Bronchial epithelial cell (primary cell): ENCODE data around the gene TRIM71. TPM values are rescaled to one million over a fixed set of nuclear protein-coding genes. Genes with fewer than 3 reads are reported as not detected.

Experiments
- DNase-seq: peaks from one replicate; pipeline ENCODE4 v3.0.0-alpha.2; 2010; ENCODE audit warnings: low read depth
- FAIRE-seq: peaks from 2 replicates; lab custom pipeline; 2011; peaks lifted over from hg19 to GRCh38; lab: Jason Lieb, UNC
- H3K27me3 ChIP-seq: 2 replicates; pipeline ENCODE4 v1.5.1; 2011; ENCODE audit warnings: low read length; ENCODE audit not compliant: control insufficient read depth, insufficient read depth
- H3K36me3 ChIP-seq: 2 replicates; pipeline ENCODE4 v1.5.1; 2011; ENCODE audit warnings: low read length; ENCODE audit not compliant: control insufficient read depth, insufficient read depth
- H3K4me3 ChIP-seq: 2 replicates; pipeline ENCODE4 v1.5.1; 2011; ENCODE audit warnings: mild to moderate bottlenecking, low read depth, low read length, control low read depth
- total RNA-seq: library from RNA; depleted of rRNA; stranded (reverse); fragments of >200 nt; gene quantifications from 2 replicates; pipeline ENCODE4 v1.2.1, GENCODE V29; 2014
- TF ChIP-seq, protein P1 (sequence below): IDR thresholded peaks from 2 replicates; pipeline ENCODE4 v1.5.1; 2011; ENCODE audit warnings: mild to moderate bottlenecking, moderate library complexity, low read length, control low read depth, inconsistent platforms; ENCODE audit not compliant: insufficient read depth, severe bottlenecking

TRIM71 gene
- total RNA-seq, 1 donor from 2014 or later: not detected

DNA sequence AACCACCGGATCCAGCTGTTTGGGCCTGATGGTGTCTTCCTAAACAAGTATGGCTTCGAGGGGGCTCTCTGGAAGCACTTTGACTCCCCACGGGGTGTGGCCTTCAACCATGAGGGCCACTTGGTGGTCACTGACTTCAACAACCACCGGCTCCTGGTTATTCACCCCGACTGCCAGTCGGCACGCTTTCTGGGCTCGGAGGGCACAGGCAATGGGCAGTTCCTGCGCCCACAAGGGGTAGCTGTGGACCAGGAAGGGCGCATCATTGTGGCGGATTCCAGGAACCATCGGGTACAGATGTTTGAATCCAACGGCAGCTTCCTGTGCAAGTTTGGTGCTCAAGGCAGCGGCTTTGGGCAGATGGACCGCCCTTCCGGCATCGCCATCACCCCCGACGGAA, 73.6 kb downstream of the TRIM71 start:
- DNase-seq (no peak), FAIRE-seq (no peak)
- Histone ChIP-seq H3K4me3 (no peak overlapping the region), H3K27me3 (peaks cover 4% of the 10 kb centered on the region), H3K36me3 (no peaks in the 10 kb centered on the region)
- TF ChIP-seq, protein P1, sequence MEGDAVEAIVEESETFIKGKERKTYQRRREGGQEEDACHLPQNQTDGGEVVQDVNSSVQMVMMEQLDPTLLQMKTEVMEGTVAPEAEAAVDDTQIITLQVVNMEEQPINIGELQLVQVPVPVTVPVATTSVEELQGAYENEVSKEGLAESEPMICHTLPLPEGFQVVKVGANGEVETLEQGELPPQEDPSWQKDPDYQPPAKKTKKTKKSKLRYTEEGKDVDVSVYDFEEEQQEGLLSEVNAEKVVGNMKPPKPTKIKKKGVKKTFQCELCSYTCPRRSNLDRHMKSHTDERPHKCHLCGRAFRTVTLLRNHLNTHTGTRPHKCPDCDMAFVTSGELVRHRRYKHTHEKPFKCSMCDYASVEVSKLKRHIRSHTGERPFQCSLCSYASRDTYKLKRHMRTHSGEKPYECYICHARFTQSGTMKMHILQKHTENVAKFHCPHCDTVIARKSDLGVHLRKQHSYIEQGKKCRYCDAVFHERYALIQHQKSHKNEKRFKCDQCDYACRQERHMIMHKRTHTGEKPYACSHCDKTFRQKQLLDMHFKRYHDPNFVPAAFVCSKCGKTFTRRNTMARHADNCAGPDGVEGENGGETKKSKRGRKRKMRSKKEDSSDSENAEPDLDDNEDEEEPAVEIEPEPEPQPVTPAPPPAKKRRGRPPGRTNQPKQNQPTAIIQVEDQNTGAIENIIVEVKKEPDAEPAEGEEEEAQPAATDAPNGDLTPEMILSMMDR: no peak

DNA sequence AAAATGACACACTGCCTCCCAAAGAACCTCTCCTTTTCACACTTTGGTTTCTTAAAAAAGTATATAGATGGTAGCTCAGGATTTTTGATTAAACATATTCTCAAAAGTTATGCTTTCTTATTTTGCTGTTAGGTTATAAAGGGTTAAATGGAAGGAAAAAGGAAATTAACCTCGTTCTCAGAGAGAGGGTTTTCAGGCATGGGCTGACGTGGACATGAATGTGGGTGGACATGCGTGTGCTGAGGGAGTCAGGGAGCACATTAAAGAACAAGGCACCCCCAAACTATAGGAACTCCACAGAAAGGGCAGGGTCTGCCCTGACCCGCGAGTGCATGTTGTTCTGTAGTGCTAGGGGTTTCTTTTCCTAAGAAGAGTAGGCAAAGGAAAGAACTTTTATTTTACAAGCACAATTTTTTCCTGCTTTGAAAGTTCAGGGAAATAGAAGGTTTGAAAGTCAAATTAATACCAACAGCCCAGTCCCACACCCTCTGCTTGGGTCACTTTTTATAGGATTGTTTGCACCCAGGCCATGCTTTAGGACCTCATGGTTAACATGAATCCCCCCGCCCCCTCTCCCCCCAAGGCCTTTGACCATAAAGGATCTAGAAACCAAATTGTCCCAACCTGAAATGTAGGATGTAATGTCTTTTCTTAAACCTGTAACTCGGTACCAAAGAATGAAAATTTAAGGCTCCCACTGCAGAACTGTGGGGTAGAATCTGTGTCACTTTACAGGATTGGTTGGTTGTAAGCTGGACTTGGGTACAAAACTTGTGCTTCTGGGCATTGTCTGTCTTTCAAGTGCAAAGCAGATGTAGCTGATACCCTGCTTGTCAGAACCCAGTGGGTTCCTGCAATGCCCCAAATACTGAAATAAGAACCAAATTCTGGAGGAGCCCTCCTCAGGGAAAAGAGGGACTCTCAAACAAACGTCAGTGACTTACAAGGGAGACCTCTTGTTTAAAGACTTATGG, 75.1 kb downstream of the TRIM71 start:
- H3K4me3 ChIP-seq: no peak overlapping the region
- TF ChIP-seq, protein P1: no peak
- no peaks in the 10 kb centered on the region for H3K36me3 ChIP-seq
- no peak for DNase-seq
- no peak for FAIRE-seq
- peaks cover 4% of the 10 kb centered on the region for H3K27me3 ChIP-seq

DNA sequence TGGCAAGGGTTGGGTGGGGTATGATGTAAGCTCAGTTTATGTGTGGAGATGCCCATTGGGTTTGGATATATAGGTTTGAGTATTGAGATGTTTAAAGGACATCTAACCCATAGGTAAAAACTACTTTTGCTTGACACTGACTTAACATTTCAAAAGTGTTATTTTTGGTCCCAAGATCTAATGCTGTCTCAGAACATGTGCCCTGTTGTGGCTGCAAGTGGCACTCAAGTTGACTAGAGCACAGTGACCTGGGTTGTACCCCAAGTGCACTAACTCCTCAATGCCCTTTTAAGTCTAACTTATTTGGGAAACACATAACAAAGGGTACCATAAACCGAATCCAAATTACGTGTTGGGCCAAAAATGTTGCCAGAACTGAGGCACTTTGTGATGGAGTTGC, 77.2 kb downstream of the TRIM71 start:
- H3K4me3 ChIP-seq: no peak overlapping the region
- H3K27me3 ChIP-seq: peaks cover 4% of the 10 kb centered on the region
- no peak for FAIRE-seq
- no peaks in the 10 kb centered on the region for H3K36me3 ChIP-seq
- no peak for DNase-seq
- TF ChIP-seq, protein P1: no peak

DNA sequence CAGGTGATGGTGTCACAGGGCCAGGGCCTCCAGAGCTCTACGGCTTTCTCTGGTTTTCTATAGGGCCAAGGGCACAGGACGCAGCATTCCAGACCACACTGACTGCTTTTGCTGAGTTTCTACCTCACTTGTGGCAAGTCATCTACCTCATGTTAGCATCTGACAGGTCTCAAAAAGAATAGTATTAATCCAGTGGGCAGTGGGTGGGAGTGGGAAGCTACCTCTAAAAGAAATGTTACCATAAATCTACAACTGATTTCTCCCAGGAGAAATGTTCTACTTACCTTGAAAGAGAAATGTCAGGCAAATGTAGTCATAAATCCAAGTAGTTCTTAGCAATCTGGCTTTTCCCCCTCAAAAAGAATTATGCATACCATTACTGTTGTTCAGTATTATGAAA, 77.9 kb downstream of the TRIM71 start:
- TF ChIP-seq, protein P1: no peak
- no peak for FAIRE-seq
- peaks cover 4% of the 10 kb centered on the region for H3K27me3 ChIP-seq
- H3K4me3 ChIP-seq: no peak overlapping the region
- no peak for DNase-seq
- H3K36me3 ChIP-seq: no peaks in the 10 kb centered on the region

DNA sequence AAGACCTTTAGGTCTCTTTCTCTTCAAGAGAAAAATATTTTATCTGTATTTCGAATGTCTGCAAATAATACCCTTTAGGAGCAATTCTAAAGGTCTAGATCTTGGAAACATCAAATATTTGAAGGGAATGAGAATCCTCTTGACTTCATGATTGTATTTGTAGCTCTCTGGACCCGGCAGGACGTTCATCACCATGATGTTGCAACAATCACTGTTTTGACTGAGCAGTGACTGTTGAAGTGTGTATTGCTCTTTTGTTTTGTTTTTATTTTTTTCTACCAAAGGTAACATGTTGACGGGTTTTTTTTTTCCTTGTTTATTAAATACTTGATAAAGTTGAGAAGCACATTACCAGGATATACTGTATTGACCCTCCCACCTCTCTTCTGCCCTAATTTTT, 78.3 kb downstream of the TRIM71 start:
- FAIRE-seq (no peak), DNase-seq (no peak)

More for the DNA sequence above, 78.3 kb downstream of the TRIM71 start:
- Histone ChIP-seq H3K36me3 (no peaks in the 10 kb centered on the region), H3K4me3 (no peak overlapping the region), H3K27me3 (peaks cover 4% of the 10 kb centered on the region)
- TF ChIP-seq, protein P1: no peak
